ENCODE measurements around the gene MYO1B.

MYO1B gene

GRCh38 chr2:191312163-191312562 is 67.0 kb downstream of the MYO1B start:
- Histone ChIP-seq H3K4me1 (ENCODE audit: control insufficient read depth, insufficient read depth, low read depth, low read length) (peaks cover 4% of the 10 kb centered on the region), H3K4ac (ENCODE audit: low read depth in 1 of 2, low read length in 2 of 2) (no peak overlapping the region), H3K9ac (ENCODE audit: low read length) (no peak overlapping the region), H3K4me3 (ENCODE audit: insufficient read depth in 1 of 2, low read depth in 1 of 2, low read length in 2 of 2) (no peak overlapping the region), H3K4me2 (ENCODE audit: low read length, poor library complexity, severe bottlenecking) (no peak overlapping the region), H2AFZ (ENCODE audit: low read depth, low read length) (no peak overlapping the region), H3K18ac (ENCODE audit: low read depth in 1 of 2, low read length in 2 of 2) (no peak overlapping the region), H2BK120ac (ENCODE audit: low read depth, low read length) (no peak overlapping the region), H3K14ac (ENCODE audit: low read length in 2 of 2) (no peak overlapping the region), H2BK5ac (ENCODE audit: low read depth, low read length, poor library complexity, severe bottlenecking) (no peak overlapping the region), H3K27ac (ENCODE audit: low read length, poor library complexity, severe bottlenecking) (peak overlapping the region; percentile 67), H2AK5ac (ENCODE audit: low read length, severe bottlenecking) (no peak overlapping the region), H3K23ac (ENCODE audit: low read length in 2 of 2) (no peak overlapping the region), H4K8ac (ENCODE audit: low read length) (no peak overlapping the region), H4K91ac (ENCODE audit: low read length) (no peak overlapping the region), H3K27me3 (ENCODE audit: control insufficient read depth in 1 of 2, insufficient read depth in 1 of 2, low read length in 2 of 2) (no peaks in the 10 kb centered on the region), H2BK12ac (ENCODE audit: low read length in 2 of 2) (no peak overlapping the region), H3K79me1 (replicated peaks; ENCODE audit: low read length, poor library complexity, severe bottlenecking) (peaks cover 20% of the 10 kb centered on the region), H3K9me3 (ENCODE audit: control insufficient read depth, low read length) (no peaks in the 10 kb centered on the region), H3K36me3 (ENCODE audit: control insufficient read depth in 1 of 2, insufficient read depth in 2 of 2, low read depth in 1 of 2, low read length in 2 of 2) (peaks cover 5 to 33% of the 10 kb centered on the region in 2 experiments), H2BK15ac (ENCODE audit: low read depth, poor library complexity, severe bottlenecking) (no peak overlapping the region)
- no peak for DNase-seq
- WGBS: 96% methylated on average over 3 of the region's 3 CpGs

DNA sequence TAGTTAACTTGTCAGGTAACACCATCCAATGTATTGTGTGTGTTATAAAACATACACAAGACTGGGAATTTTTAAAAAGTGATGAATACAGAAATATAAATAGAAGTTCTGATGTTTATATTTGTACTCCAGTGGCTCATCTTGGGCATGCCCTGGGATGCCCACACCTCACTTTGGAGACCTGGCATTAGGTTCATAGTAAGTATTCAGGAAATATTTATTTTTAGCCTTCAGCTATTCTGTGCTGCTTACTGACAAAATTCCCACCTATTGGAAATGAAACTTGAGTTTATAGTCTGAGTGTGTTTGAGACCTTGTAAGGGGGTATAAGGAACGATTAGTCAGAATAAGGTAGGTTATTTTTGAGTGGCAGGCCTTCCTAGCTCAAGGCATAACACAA is 67.5 kb downstream of the MYO1B start:
- H2AK5ac ChIP-seq (ENCODE audit: low read length, severe bottlenecking): no peak overlapping the region
- no peak overlapping the region for H3K14ac ChIP-seq (ENCODE audit: low read length in 2 of 2)

DNA sequence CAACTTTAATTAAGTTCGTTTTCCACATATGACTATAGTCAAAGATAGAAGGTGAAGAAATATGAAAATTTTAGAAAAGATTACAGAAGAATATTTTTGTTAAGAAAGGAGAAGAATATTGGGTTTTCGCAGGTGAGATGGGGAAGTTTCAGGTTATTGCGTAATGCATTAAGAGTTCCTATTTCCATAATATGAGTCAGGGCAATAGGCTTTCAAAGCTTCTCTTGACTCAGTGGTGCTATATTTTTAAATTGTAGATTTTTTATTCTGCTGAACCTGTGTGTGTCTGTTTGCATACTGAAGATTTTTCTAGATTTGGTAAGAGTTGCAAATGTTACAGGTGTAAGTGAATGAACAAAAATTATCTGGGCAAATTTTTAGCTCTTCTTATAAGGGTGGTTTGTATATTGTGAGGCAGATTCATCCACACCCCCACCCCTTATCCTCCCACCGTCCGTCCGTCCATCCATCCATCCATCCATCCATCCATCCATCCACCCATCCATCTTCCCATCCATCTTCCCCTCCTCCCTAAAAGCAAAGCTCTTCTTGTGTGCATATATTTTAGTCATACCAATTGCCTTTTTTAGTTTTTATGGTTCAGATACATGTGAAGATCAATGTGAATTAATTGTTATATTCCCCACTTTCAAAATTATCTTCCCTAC is 69.6 kb downstream of the MYO1B start:
- Histone ChIP-seq H3K79me1 (replicated peaks; ENCODE audit: low read length, poor library complexity, severe bottlenecking) (peaks cover 5% of the 10 kb centered on the region), H3K4me1 (ENCODE audit: control insufficient read depth, insufficient read depth, low read depth, low read length) (peaks cover 5% of the 10 kb centered on the region), H2BK120ac (ENCODE audit: low read depth, low read length) (no peak overlapping the region), H3K27ac (ENCODE audit: low read length, poor library complexity, severe bottlenecking) (no peak overlapping the region), H3K9me3 (ENCODE audit: control insufficient read depth, low read length) (no peaks in the 10 kb centered on the region), H3K36me3 (ENCODE audit: control insufficient read depth in 1 of 2, insufficient read depth in 2 of 2, low read depth in 1 of 2, low read length in 2 of 2) (peaks cover 0 to 14% of the 10 kb centered on the region in 2 experiments), H2BK15ac (ENCODE audit: low read depth, poor library complexity, severe bottlenecking) (no peak overlapping the region), H3K27me3 (ENCODE audit: control insufficient read depth in 1 of 2, insufficient read depth in 1 of 2, low read length in 2 of 2) (no peaks in the 10 kb centered on the region), H3K18ac (ENCODE audit: low read depth in 1 of 2, low read length in 2 of 2) (no peak overlapping the region), H4K91ac (ENCODE audit: low read length) (no peak overlapping the region), H4K8ac (ENCODE audit: low read length) (no peak overlapping the region), H3K4me2 (ENCODE audit: low read length, poor library complexity, severe bottlenecking) (no peak overlapping the region), H2BK5ac (ENCODE audit: low read depth, low read length, poor library complexity, severe bottlenecking) (no peak overlapping the region), H3K9ac (ENCODE audit: low read length) (no peak overlapping the region), H2AK5ac (ENCODE audit: low read length, severe bottlenecking) (no peak overlapping the region), H3K4ac (ENCODE audit: low read depth in 1 of 2, low read length in 2 of 2) (no peak overlapping the region), H3K23ac (ENCODE audit: low read length in 2 of 2) (no peak overlapping the region), H3K4me3 (ENCODE audit: insufficient read depth in 1 of 2, low read depth in 1 of 2, low read length in 2 of 2) (no peak overlapping the region), H2AFZ (ENCODE audit: low read depth, low read length) (no peak overlapping the region), H2BK12ac (ENCODE audit: low read length in 2 of 2) (no peak overlapping the region), H3K14ac (ENCODE audit: low read length in 2 of 2) (no peak overlapping the region)
- DNase-seq: no peak
- 99% methylated on average over 2 of the region's 6 CpGs for WGBS

More for the DNA sequence above, 67.5 kb downstream of the MYO1B start:
- Histone ChIP-seq H3K79me1 (replicated peaks; ENCODE audit: low read length, poor library complexity, severe bottlenecking) (peaks cover 15% of the 10 kb centered on the region), H2BK15ac (ENCODE audit: low read depth, poor library complexity, severe bottlenecking) (no peak overlapping the region), H3K27me3 (ENCODE audit: control insufficient read depth in 1 of 2, insufficient read depth in 1 of 2, low read length in 2 of 2) (no peaks in the 10 kb centered on the region), H3K36me3 (ENCODE audit: control insufficient read depth in 1 of 2, insufficient read depth in 2 of 2, low read depth in 1 of 2, low read length in 2 of 2) (peaks cover 1 to 34% of the 10 kb centered on the region in 2 experiments), H3K4me2 (ENCODE audit: low read length, poor library complexity, severe bottlenecking) (no peak overlapping the region), H2BK120ac (ENCODE audit: low read depth, low read length) (no peak overlapping the region), H3K4me3 (ENCODE audit: insufficient read depth in 1 of 2, low read depth in 1 of 2, low read length in 2 of 2) (no peak overlapping the region), H3K27ac (ENCODE audit: low read length, poor library complexity, severe bottlenecking) (no peak overlapping the region), H4K91ac (ENCODE audit: low read length) (no peak overlapping the region), H2BK12ac (ENCODE audit: low read length in 2 of 2) (no peak overlapping the region), H3K23ac (ENCODE audit: low read length in 2 of 2) (no peak overlapping the region), H3K9me3 (ENCODE audit: control insufficient read depth, low read length) (no peaks in the 10 kb centered on the region), H3K4me1 (ENCODE audit: control insufficient read depth, insufficient read depth, low read depth, low read length) (peaks cover 2% of the 10 kb centered on the region), H3K9ac (ENCODE audit: low read length) (no peak overlapping the region), H3K18ac (ENCODE audit: low read depth in 1 of 2, low read length in 2 of 2) (no peak overlapping the region), H4K8ac (ENCODE audit: low read length) (no peak overlapping the region), H2AFZ (ENCODE audit: low read depth, low read length) (no peak overlapping the region), H2BK5ac (ENCODE audit: low read depth, low read length, poor library complexity, severe bottlenecking) (no peak overlapping the region), H3K4ac (ENCODE audit: low read depth in 1 of 2, low read length in 2 of 2) (no peak overlapping the region)
- DNase-seq: no peak
- 100% methylated on average over 1 of the region's 1 CpG for WGBS

DNA sequence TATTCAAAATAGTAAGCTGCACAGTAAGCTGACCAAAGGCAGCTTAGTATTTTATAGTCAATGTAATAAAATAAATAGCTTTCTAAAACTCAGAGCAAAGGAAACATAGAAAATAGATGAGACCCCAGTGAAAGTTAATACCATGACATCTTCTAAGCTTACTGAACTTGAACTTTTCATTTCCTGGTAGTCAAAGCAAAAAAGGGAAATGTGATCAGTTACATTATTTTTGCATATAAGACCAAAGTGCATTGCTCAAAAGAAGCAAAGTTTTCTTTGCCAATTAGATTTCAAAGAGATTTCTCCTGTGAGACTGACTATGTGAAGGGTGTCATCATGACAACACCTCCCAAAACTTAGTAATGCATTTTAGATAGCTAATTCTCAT is 70.2 kb downstream of the MYO1B start:
- no peak overlapping the region for H2BK15ac ChIP-seq (ENCODE audit: low read depth, poor library complexity, severe bottlenecking)
- no peak overlapping the region for H2BK120ac ChIP-seq (ENCODE audit: low read depth, low read length)
- H3K79me1 ChIP-seq (replicated peaks; ENCODE audit: low read length, poor library complexity, severe bottlenecking): peaks cover 5% of the 10 kb centered on the region
- no peak for DNase-seq
- H3K23ac ChIP-seq (ENCODE audit: low read length in 2 of 2): no peak overlapping the region
- H3K27me3 ChIP-seq (ENCODE audit: control insufficient read depth in 1 of 2, insufficient read depth in 1 of 2, low read length in 2 of 2): no peaks in the 10 kb centered on the region
- H3K9me3 ChIP-seq (ENCODE audit: control insufficient read depth, low read length): no peaks in the 10 kb centered on the region
- no peak overlapping the region for H3K27ac ChIP-seq (ENCODE audit: low read length, poor library complexity, severe bottlenecking)
- H2BK5ac ChIP-seq (ENCODE audit: low read depth, low read length, poor library complexity, severe bottlenecking): no peak overlapping the region
- H3K4me1 ChIP-seq (ENCODE audit: control insufficient read depth, insufficient read depth, low read depth, low read length): peaks cover 5% of the 10 kb centered on the region
- H2BK12ac ChIP-seq (ENCODE audit: low read length in 2 of 2): no peak overlapping the region
- no peak overlapping the region for H3K9ac ChIP-seq (ENCODE audit: low read length)
- no peak overlapping the region for H2AFZ ChIP-seq (ENCODE audit: low read depth, low read length)
- H3K18ac ChIP-seq (ENCODE audit: low read depth in 1 of 2, low read length in 2 of 2): no peak overlapping the region
- no peak overlapping the region for H3K4ac ChIP-seq (ENCODE audit: low read depth in 1 of 2, low read length in 2 of 2)
- H4K8ac ChIP-seq (ENCODE audit: low read length): no peak overlapping the region
- no peak overlapping the region for H3K14ac ChIP-seq (ENCODE audit: low read length in 2 of 2)
- peaks cover 0 to 14% of the 10 kb centered on the region in 2 experiments for H3K36me3 ChIP-seq (ENCODE audit: control insufficient read depth in 1 of 2, insufficient read depth in 2 of 2, low read depth in 1 of 2, low read length in 2 of 2)
- H3K4me3 ChIP-seq (ENCODE audit: insufficient read depth in 1 of 2, low read depth in 1 of 2, low read length in 2 of 2): no peak overlapping the region
- H2AK5ac ChIP-seq (ENCODE audit: low read length, severe bottlenecking): no peak overlapping the region
- no peak overlapping the region for H4K91ac ChIP-seq (ENCODE audit: low read length)
- H3K4me2 ChIP-seq (ENCODE audit: low read length, poor library complexity, severe bottlenecking): no peak overlapping the region

All from mesenchymal stem cell (in vitro differentiated cells and primary cell).